ENCODE data around the gene KIF19.
A peak's percentile ranks its signal among the peaks of the same experiment; 100 is the strongest.

The KIF19 gene

GRCh38 chr17:74362810-74363498, 36.9 kb downstream of the KIF19 start:
- no peak for DNase-seq (ENCODE audit: low read depth in 2 of 2)

GRCh38 chr17:74367206-74367605, 41.2 kb downstream of the KIF19 start, which contains the start of gene GPR142:
Gene GPR142, plus strand, starts transcription at chr17:74367506. Its CDS starts 2,035 bp downstream, at chr17:74369541.
- no peak for DNase-seq (ENCODE audit: low read depth in 2 of 2)

GRCh38 chr17:74368341-74369081, 42.5 kb downstream of the KIF19 start:
- DNase-seq (ENCODE audit: low read depth in 2 of 2): peak; percentile 16 to 25

GRCh38 chr17:74369221-74369620, 43.2 kb downstream of the KIF19 start:
- no peak for DNase-seq (ENCODE audit: low read depth in 2 of 2)

GRCh38 chr17:74369665-74370490, 43.9 kb downstream of the KIF19 start:
- DNase-seq (ENCODE audit: low read depth in 2 of 2): no peak

GRCh38 chr17:74371653-74372147, 45.7 kb downstream of the KIF19 start:
- no peak for DNase-seq (ENCODE audit: low read depth in 2 of 2)

- no peak for DNase-seq (ENCODE audit: low read depth in 2 of 2)
Measured at GRCh38 chr17:74372426-74372825, 46.4 kb downstream of the KIF19 start.

GRCh38 chr17:74373838-74374606, 48.0 kb downstream of the KIF19 start:
- no peak for DNase-seq (ENCODE audit: low read depth in 2 of 2)

GRCh38 chr17:74374858-74375257, 48.8 kb downstream of the KIF19 start:
- DNase-seq (ENCODE audit: low read depth in 2 of 2): no peak

GRCh38 chr17:74379495-74380085, 53.6 kb downstream of the KIF19 start:
- peak; percentile 41 to 47 for DNase-seq (ENCODE audit: low read depth in 2 of 2)

- no peak for DNase-seq (ENCODE audit: low read depth in 2 of 2)
Measured at GRCh38 chr17:74380086-74380958, 54.3 kb downstream of the KIF19 start.

- DNase-seq (ENCODE audit: low read depth in 2 of 2): no peak
Measured at GRCh38 chr17:74380959-74381808, 55.2 kb downstream of the KIF19 start.

- DNase-seq (ENCODE audit: low read depth in 2 of 2): no peak
Measured at GRCh38 chr17:74383141-74383540, 57.1 kb downstream of the KIF19 start.

- DNase-seq (ENCODE audit: low read depth in 2 of 2): no peak
Measured at GRCh38 chr17:74385201-74385600, 59.2 kb downstream of the KIF19 start.

GRCh38 chr17:74386386-74386785, 60.4 kb downstream of the KIF19 start:
- no peak for DNase-seq (ENCODE audit: low read depth in 2 of 2)

- no peak for DNase-seq (ENCODE audit: low read depth in 2 of 2)
Measured at GRCh38 chr17:74387365-74388218, 61.6 kb downstream of the KIF19 start.

- no peak for DNase-seq (ENCODE audit: low read depth in 2 of 2)
Measured at GRCh38 chr17:74389084-74389753, 63.2 kb downstream of the KIF19 start.

All from fibroblast of skin of left quadriceps (primary cell).